Ureter (tissue), 1 donor: ENCODE results near the gene TMCO5A. TPM values are rescaled to one million over a fixed set of nuclear protein-coding genes. Genes with fewer than 3 reads are reported as not detected.

Experiments
- DNase-seq: peaks from one replicate; pipeline ENCODE4 v3.0.0-alpha.2; 2020; ENCODE audit warnings: low spot score
- total RNA-seq: library from RNA; stranded (reverse); gene quantifications from one replicate; pipeline ENCODE4 v1.2.4, GENCODE V29; 2023
- donor health status: DM: yes; HTN: yes; CAD: no.

The TMCO5A gene
- total RNA-seq, 1 donor from 2014 or later, result not detected

GRCh38 chr15:37973856-37974255 is 39.4 kb downstream of the TMCO5A start:
- DNase-seq, result no peak

- DNase-seq, result no peak
These were observed 43.8 kb downstream of the TMCO5A start for GRCh38 chr15:37978231-37978630.

- no peak for DNase-seq
These were observed 45.4 kb downstream of the TMCO5A start for GRCh38 chr15:37979671-37980409.

- no peak for DNase-seq
These were observed 46.8 kb downstream of the TMCO5A start for GRCh38 chr15:37981201-37981600.

- no peak for DNase-seq
These were observed 47.3 kb downstream of the TMCO5A start for GRCh38 chr15:37981775-37982174.

GRCh38 chr15:37984368-37984767 is 49.9 kb downstream of the TMCO5A start:
- no peak for DNase-seq

- no peak for DNase-seq
These were observed 61.3 kb downstream of the TMCO5A start for GRCh38 chr15:37995461-37996347.
